ENCODE results near the gene NME7. TPM values are rescaled to one million over a fixed set of nuclear protein-coding genes. Genes with fewer than 3 reads are reported as not detected.
A peak's percentile ranks its signal among the peaks of the same experiment; 100 is the strongest.

The NME7 gene
- total and polyA plus RNA-seq, 12 donors: 5.5 to 18.9 (median 10.5) TPM

DNA sequence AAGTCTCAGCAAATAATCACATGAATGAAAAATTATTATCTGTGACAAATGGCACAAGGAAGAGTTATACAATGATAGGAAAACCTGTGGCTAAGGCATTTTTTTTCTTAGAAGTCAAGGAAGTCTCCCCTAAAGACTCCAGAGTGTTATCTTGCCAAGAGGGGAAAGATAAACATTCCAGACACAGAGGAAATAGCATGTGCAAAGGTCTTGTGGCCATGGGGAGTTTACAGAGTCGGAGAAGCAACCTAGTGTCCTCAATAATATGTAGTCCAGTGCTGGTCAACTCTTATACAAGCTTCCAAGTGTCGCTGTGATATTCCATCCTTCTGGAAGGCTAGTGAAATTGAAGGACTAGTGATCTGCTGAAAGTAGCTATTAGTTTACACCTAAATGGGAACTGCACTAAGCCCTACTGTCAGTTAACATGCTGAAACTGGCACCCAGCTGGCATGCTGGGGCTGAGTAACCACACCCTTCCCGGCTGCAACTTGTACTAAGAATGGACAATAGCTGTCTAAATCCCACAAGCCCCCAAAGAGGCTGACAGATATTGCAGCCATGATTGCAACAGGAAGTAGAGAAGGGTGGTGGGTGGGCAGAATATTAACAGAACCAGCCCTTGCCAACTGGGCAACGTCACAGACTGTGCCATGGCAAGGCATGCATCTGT lies 272.6 kb downstream of the NME7 start:
- Histone ChIP-seq H3K27me3 (no peaks in the 10 kb centered on the region), H3K9me3 (peaks cover 0 to 4% (median 0%) of the 10 kb centered on the region in 11 donors), H3K4me3 (no peak overlapping the region), H3K36me3 (no peaks in the 10 kb centered on the region), H3K27ac (no peak overlapping the region), H3K4me1 (peaks cover 0 to 8% (median 0%) of the 10 kb centered on the region in 9 donors)
- intact Hi-C loops (cut with DNase I): no loop called here
- ATAC-seq: no peak
- WGBS, 2 donors: 73 to 74% methylated on average over 4 of the region's 4 CpGs
- DNase-seq: no peak
- no peak for TF ChIP-seq CTCF (IDR thresholded peaks at IDR 0.05)

DNA sequence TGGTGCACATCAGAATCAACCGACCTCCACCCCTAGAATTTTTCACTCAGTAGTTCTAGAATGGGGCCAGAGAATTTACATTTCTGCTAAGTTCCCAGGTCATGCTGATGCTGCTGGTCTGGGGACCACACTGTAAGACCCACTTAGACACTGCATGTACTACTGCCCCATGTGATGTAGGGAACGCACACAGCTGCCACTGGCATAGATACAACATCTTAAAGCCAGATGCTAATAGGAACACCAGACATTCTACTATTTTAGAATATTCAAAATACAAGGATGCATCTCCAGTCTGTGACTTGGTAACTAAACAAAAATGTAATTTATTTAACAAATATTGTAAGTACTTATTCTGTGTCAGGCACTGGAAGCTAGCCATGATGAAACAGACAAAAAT lies 275.2 kb downstream of the NME7 start:
- TF ChIP-seq CTCF (IDR thresholded peaks at IDR 0.05): no peak
- DNase-seq: no peak
- 95 to 97% methylated on average over 2 of the region's 2 CpGs for WGBS, 2 donors
- Histone ChIP-seq H3K36me3 (no peaks in the 10 kb centered on the region), H3K4me3 (no peak overlapping the region), H3K27ac (no peak overlapping the region), H3K9me3 (peaks cover 0 to 4% (median 0%) of the 10 kb centered on the region in 11 donors), H3K27me3 (no peaks in the 10 kb centered on the region), H3K4me1 (peaks cover 0 to 12% (median 2%) of the 10 kb centered on the region in 9 donors)
- intact Hi-C loops (cut with DNase I): no loop called here
- no peak for ATAC-seq

- TF ChIP-seq CTCF (IDR thresholded peaks at IDR 0.05): no peak
- intact Hi-C loops (cut with DNase I): no loop called here
- H3K36me3 ChIP-seq: no peaks in the 10 kb centered on the region
- H3K27ac ChIP-seq: no peak overlapping the region
- no peak for DNase-seq
- peaks cover 0 to 21% (median 11%) of the 10 kb centered on the region in 9 donors for H3K4me1 ChIP-seq
- 84 to 88% methylated on average over 4 of the region's 4 CpGs for WGBS, 2 donors
- peaks cover 0 to 4% (median 0%) of the 10 kb centered on the region in 11 donors for H3K9me3 ChIP-seq
- no peaks in the 10 kb centered on the region for H3K27me3 ChIP-seq
- no peak overlapping the region for H3K4me3 ChIP-seq
- ATAC-seq: peak in 5 of 8 donors; percentile 29 to 68 (median 53)
Observed at GRCh38 chr1:169091480-169091941, 276.1 kb downstream of the NME7 start.

- WGBS, 2 donors: 65% methylated on average over 4 of the region's 4 CpGs
- intact Hi-C loops (cut with DNase I): no loop called here
- Histone ChIP-seq H3K4me1 (peaks cover 0 to 27% (median 11%) of the 10 kb centered on the region in 9 donors), H3K27me3 (no peaks in the 10 kb centered on the region), H3K4me3 (no peak overlapping the region), H3K36me3 (no peaks in the 10 kb centered on the region), H3K27ac (no peak overlapping the region), H3K9me3 (peaks cover 0 to 2% (median 0%) of the 10 kb centered on the region in 11 donors)
- ATAC-seq: no peak
- no peak for TF ChIP-seq CTCF (IDR thresholded peaks at IDR 0.05)
- no peak for DNase-seq
Observed at GRCh38 chr1:169090900-169091311, 276.7 kb downstream of the NME7 start.
